T1000 (cell line): Measurements from ENCODE around the gene CNOT4.

Experiments used
- DNase-seq: peaks from one replicate; lab custom pipeline; 2025; ENCODE audit warnings: mixed read lengths; lab: John Stamatoyannopoulos, UW

CNOT4 gene

GRCh38 chr7:135509839-135510591 lies at the start of gene CNOT4:
Gene CNOT4, minus strand, starts transcription at chr7:135510102. Its CDS starts 71,771 bp downstream, at chr7:135438331.
- DNase-seq, result peak; percentile 88

- DNase-seq, result no peak
These were observed 49.0 kb upstream of the CNOT4 start for GRCh38 chr7:135558881-135559280.

- DNase-seq, result peak; percentile 1
These were observed 48.5 kb upstream of the CNOT4 start for GRCh38 chr7:135558337-135558767.

- peak; percentile 71 for DNase-seq
These were observed 47.8 kb upstream of the CNOT4 start, which contains the start of gene NUP205 for GRCh38 chr7:135557455-135558336. Gene NUP205, plus strand, starts transcription at chr7:135557917. Its CDS starts 28 bp downstream, at chr7:135557945.

GRCh38 chr7:135553346-135553745 lies 43.4 kb upstream of the CNOT4 start:
- DNase-seq, result no peak

GRCh38 chr7:135552148-135552547 lies 42.2 kb upstream of the CNOT4 start:
- DNase-seq, result no peak

GRCh38 chr7:135550196-135550595 lies 40.3 kb upstream of the CNOT4 start:
- no peak for DNase-seq

- DNase-seq, result no peak
These were observed 31.1 kb upstream of the CNOT4 start for GRCh38 chr7:135541029-135541428.

GRCh38 chr7:135539629-135540028 lies 29.7 kb upstream of the CNOT4 start:
- DNase-seq, result no peak

- DNase-seq, result no peak
These were observed 28.5 kb upstream of the CNOT4 start for GRCh38 chr7:135538376-135538775.

GRCh38 chr7:135537905-135538304 lies 28.0 kb upstream of the CNOT4 start:
- no peak for DNase-seq

GRCh38 chr7:135537453-135537852 lies 27.6 kb upstream of the CNOT4 start:
- DNase-seq, result no peak

GRCh38 chr7:135536150-135536549 lies 26.2 kb upstream of the CNOT4 start:
- DNase-seq, result no peak

- DNase-seq, result no peak
These were observed 17.1 kb upstream of the CNOT4 start for GRCh38 chr7:135527025-135527424.

- no peak for DNase-seq
These were observed 15.5 kb upstream of the CNOT4 start for GRCh38 chr7:135525426-135525825.

GRCh38 chr7:135523146-135523545 lies 13.2 kb upstream of the CNOT4 start:
- no peak for DNase-seq

- DNase-seq, result no peak
These were observed 12.6 kb upstream of the CNOT4 start for GRCh38 chr7:135522509-135522908.

GRCh38 chr7:135519871-135520270 lies 10.0 kb upstream of the CNOT4 start:
- DNase-seq, result no peak

GRCh38 chr7:135519233-135519688 lies 9.4 kb upstream of the CNOT4 start:
- no peak for DNase-seq

- no peak for DNase-seq
These were observed 8.8 kb upstream of the CNOT4 start for GRCh38 chr7:135518748-135519147.

- no peak for DNase-seq
These were observed 7.2 kb upstream of the CNOT4 start for GRCh38 chr7:135517060-135517459.

- no peak for DNase-seq
These were observed 5.0 kb upstream of the CNOT4 start for GRCh38 chr7:135514856-135515255.
